COLO829 (cell line): ENCODE measurements around the gene PAQR9.

Experiments used
- DNase-seq: peaks from one replicate; pipeline ENCODE4 v3.0.0; 2012; ENCODE audit warnings: low spot score

Gene PAQR9

DNA sequence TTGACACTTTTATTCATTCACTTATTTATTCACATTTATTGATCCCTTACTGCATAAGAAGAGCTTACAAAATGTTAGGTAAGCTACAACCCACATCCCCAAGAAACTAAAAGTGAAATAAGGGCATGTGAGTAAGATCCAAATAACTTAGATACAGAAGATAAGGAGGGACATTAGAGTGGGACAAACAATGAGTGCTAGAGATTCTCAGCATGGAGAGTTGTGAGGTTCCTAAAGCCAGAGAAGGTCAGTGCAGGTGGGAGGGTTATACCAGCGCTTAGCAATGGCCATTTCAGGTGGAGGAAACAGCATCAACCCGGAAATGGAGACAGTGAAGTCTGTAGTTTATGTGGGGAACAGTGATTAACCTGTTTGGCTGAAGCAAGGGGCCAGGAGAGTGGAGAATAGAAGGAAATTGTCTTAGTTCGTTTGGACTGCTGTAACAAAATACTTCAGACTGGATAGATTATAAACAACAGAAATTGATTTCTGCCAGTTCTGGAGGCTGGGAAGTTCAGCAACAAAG, 49.1 kb downstream of the PAQR9 start:
- DNase-seq, result no peak

DNA sequence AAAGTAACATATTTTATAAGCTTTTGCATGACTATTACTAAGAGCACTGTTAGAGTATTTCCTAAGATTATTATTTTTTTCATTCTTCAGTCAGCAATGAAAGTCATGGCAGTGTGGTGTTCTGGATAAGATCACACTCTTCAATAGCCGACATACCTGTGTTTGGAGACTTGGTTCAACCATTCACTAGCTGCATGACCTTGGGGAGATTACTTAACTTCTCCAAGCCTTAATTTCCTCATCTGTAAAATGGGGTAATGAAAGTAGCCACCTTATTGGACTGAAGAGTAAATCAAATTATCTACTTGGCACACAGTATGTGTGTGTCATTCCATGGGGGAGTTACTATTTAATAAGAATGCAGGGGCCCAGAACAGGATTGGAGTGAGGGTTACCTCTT, 50.0 kb downstream of the PAQR9 start:
- no peak for DNase-seq

DNA sequence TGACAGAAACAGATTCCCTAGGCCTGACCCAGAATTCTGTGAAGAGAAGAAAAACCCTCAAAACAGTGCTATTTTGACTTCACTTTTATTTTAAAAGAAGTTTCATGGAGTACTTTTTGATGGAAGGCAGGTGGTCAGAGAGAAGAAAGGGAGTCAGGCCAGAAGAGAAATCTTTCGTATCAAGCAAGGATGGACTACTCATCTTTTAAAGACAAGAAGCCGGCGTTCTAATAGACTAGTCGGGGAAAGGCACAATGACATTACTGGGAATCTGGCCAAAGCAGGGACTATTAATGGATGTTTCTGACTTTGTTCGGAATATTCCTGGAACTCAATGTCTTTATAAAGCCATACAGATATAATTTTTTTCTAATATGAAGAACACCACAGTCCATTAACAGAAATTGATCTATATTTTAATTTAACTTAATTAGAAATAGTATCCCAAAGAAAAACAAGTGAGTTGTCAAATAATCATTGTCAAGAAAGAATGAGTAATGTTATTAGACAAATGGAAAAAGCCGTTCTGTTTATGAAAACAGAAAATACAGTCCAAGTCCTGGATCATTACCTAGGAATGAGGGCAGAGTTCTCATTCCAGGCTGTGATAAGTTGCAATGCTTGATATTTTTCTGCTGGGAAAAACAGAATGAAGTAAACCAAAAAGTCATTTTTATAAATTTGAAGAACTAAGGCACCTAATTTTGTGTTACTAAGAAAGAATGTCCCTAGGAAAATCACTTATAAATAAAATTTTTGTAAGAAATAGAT, 50.9 kb downstream of the PAQR9 start:
- no peak for DNase-seq
